ENCODE measurements around the gene LAMA3.

LAMA3 gene

GRCh38 chr18:23661735-23662308 is 27.4 kb upstream of the LAMA3 start:
- TF ChIP-seq CTCF (IDR thresholded peaks at IDR 0.05; ENCODE audit: insufficient read depth, low read depth, low read length, missing control alignments), result no peak
- H3K4me3 ChIP-seq (ENCODE audit: low read depth, low read length), result no peak overlapping the region

GRCh38 chr18:23662309-23663263 is 26.7 kb upstream of the LAMA3 start, which contains the start of gene ANKRD29:
Gene ANKRD29 (minus strand): TSS chr18:23662911. CDS start chr18:23662730, 181 bp downstream.
- TF ChIP-seq CTCF (IDR thresholded peaks at IDR 0.05; ENCODE audit: insufficient read depth, low read depth, low read length, missing control alignments), result no peak
- DNase-seq (ENCODE audit: low read depth), result peak; percentile 38
- H3K4me3 ChIP-seq (ENCODE audit: low read depth, low read length), result peak within 1 kb of the TSS; percentile 1

More at GRCh38 chr18:23661735-23662308, 27.4 kb upstream of the LAMA3 start:
- no peak for DNase-seq (ENCODE audit: low read depth)

GRCh38 chr18:23664674-23665073 is 24.6 kb upstream of the LAMA3 start:
- no peak for DNase-seq (ENCODE audit: low read depth)
- no peak overlapping the region for H3K4me3 ChIP-seq (ENCODE audit: low read depth, low read length)
- TF ChIP-seq CTCF (IDR thresholded peaks at IDR 0.05; ENCODE audit: insufficient read depth, low read depth, low read length, missing control alignments), result no peak

GRCh38 chr18:23667114-23667513 is 22.1 kb upstream of the LAMA3 start:
- no peak for TF ChIP-seq CTCF (IDR thresholded peaks at IDR 0.05; ENCODE audit: insufficient read depth, low read depth, low read length, missing control alignments)

GRCh38 chr18:23668731-23669130 is 20.5 kb upstream of the LAMA3 start:
- no peak for DNase-seq (ENCODE audit: low read depth)
- no peak for TF ChIP-seq CTCF (IDR thresholded peaks at IDR 0.05; ENCODE audit: insufficient read depth, low read depth, low read length, missing control alignments)
- H3K4me3 ChIP-seq (ENCODE audit: low read depth, low read length), result no peak overlapping the region

More at GRCh38 chr18:23667114-23667513, 22.1 kb upstream of the LAMA3 start:
- no peak for DNase-seq (ENCODE audit: low read depth)
- no peak overlapping the region for H3K4me3 ChIP-seq (ENCODE audit: low read depth, low read length)

GRCh38 chr18:23669202-23669766 is 20.0 kb upstream of the LAMA3 start:
- no peak for TF ChIP-seq CTCF (IDR thresholded peaks at IDR 0.05; ENCODE audit: insufficient read depth, low read depth, low read length, missing control alignments)
- no peak for DNase-seq (ENCODE audit: low read depth)
- H3K4me3 ChIP-seq (ENCODE audit: low read depth, low read length), result no peak overlapping the region

Data from GM12865 (cell line).